ENCODE data around the gene KANK3. TPM values are rescaled to one million over a fixed set of nuclear protein-coding genes. Genes with fewer than 3 reads are reported as not detected.

The KANK3 gene
- total and polyA plus RNA-seq, 12 donors = 10.2 to 34.0 (median 17.3) TPM

GRCh38 chr19:8321986-8322637, 20.9 kb downstream of the KANK3 start:
- intact Hi-C loops (cut with DNase I) = loop anchor here in 3 of 10 donors (2.0 to 10.0 kb wide), 4 partner anchors 21 to 193 kb away; partner anchors contain the start of genes KANK3 (in 1 of the 3) and ZNF414 (in 1 of the 3)
- ATAC-seq (peak in 4 of 8 donors; percentile 1 to 18 (median 8)), DNase-seq (no peak)
- no peak for TF ChIP-seq CTCF (IDR thresholded peaks at IDR 0.05)
- Histone ChIP-seq H3K27me3 (no peaks in the 10 kb centered on the region), H3K9me3 (peaks cover 0 to 7% (median 0%) of the 10 kb centered on the region in 11 donors), H3K4me1 (peaks cover 17 to 51% (median 44%) of the 10 kb centered on the region in 9 donors), H3K36me3 (peaks cover 0 to 45% (median 14%) of the 10 kb centered on the region in 9 donors), H3K27ac (peak overlapping the region; percentile 78 to 97 (median 96)), H3K4me3 (peak overlapping the region; percentile 67 to 99 (median 96))
- 16% methylated on average over 30 of the region's 30 CpGs for WGBS, 2 donors

GRCh38 chr19:8321067-8321985, 21.7 kb downstream of the KANK3 start, which contains the start of the genes NDUFA7 and RPS28:
TSS of gene NDUFA7 (minus strand) at chr19:8321375. CDS start at chr19:8321358, 17 bp downstream.
TSS of gene RPS28 (plus strand) at chr19:8321496. CDS start at chr19:8321531, 35 bp downstream.
- TF ChIP-seq CTCF (IDR thresholded peaks at IDR 0.05) = peak; percentile 15 to 60 (median 49)
- 0% methylated on average over 72 of the region's 72 CpGs for WGBS, 2 donors
- peak within 1 kb of the TSS; percentile 67 to 99 (median 96) for H3K4me3 ChIP-seq
- peak within 1 kb of the TSS; percentile 81 to 97 (median 96) for H3K27ac ChIP-seq
- no peaks in the 10 kb centered on the region for H3K9me3 ChIP-seq
- H3K27me3 ChIP-seq = no peaks in the 10 kb centered on the region
- H3K36me3 ChIP-seq = peaks cover 0 to 46% (median 22%) of the 10 kb centered on the region in 9 donors
- intact Hi-C loops (cut with DNase I) = loop anchor here in 3 of 10 donors (2.0 to 10.0 kb wide), 4 partner anchors 21 to 193 kb away; partner anchors contain the start of genes KANK3 (in 1 of the 3) and ZNF414 (in 1 of the 3)
- DNase-seq (peak; percentile 97 to 98), ATAC-seq (peak; percentile 95 to 98 (median 96))
- H3K4me1 ChIP-seq = peaks cover 17 to 58% (median 44%) of the 10 kb centered on the region in 9 donors

GRCh38 chr19:8320564-8321066, 22.4 kb downstream of the KANK3 start:
- TF ChIP-seq CTCF (IDR thresholded peaks at IDR 0.05) = no peak
- Histone ChIP-seq H3K9me3 (no peaks in the 10 kb centered on the region), H3K4me1 (peaks cover 17 to 59% (median 44%) of the 10 kb centered on the region in 9 donors), H3K27ac (peak overlapping the region; percentile 81 to 97 (median 96)), H3K4me3 (peak overlapping the region; percentile 67 to 99 (median 96)), H3K27me3 (no peaks in the 10 kb centered on the region), H3K36me3 (peaks cover 0 to 49% (median 29%) of the 10 kb centered on the region in 9 donors)
- ATAC-seq (peak in 7 of 8 donors; percentile 2 to 16 (median 8)), DNase-seq (no peak)
- intact Hi-C loops (cut with DNase I) = loop anchor here in 3 of 10 donors (2.0 to 10.0 kb wide), 4 partner anchors 22 to 194 kb away; partner anchors contain the start of genes KANK3 (in 1 of the 3) and ZNF414 (in 1 of the 3)
- 1 to 2% methylated on average over 16 of the region's 16 CpGs for whole genome bisulfite sequencing, 2 donors

All from heart right ventricle (tissue), 16 donors.